Esophagus muscularis mucosa (tissue), 4 donors: Measurements from ENCODE around the gene GRIFIN. TPM values are rescaled to one million over a fixed set of nuclear protein-coding genes. Genes with fewer than 3 reads are reported as not detected.
A peak's percentile ranks its signal among the peaks of the same experiment; 100 is the strongest.

Experiments used
- DNase-seq: peaks from one replicate; pipeline ENCODE4 v3.0.0-alpha.2; 2017; ENCODE audit errors: extremely low spot score
- H3K27ac ChIP-seq, 4 donors: fragments of 200-600 bp; sonication (generic); replicated peaks in 1 of 4; 1 replicate in 3 of 4; 2 replicates in 1 of 4; pipeline ENCODE4 v1.5.1; 2016 to 2019; ENCODE audit warnings: mild to moderate bottlenecking in 1 of 4
- H3K27me3 ChIP-seq, 4 donors: fragments of 200-600 bp; sonication (generic); one replicate each; pipeline versions ENCODE4 v1.5.1 to v1.6.0; 2016 to 2019
- H3K36me3 ChIP-seq, 4 donors: fragments of 200-600 bp; sonication (generic); one replicate each; pipeline ENCODE4 v1.5.1; 2016 to 2019
- H3K4me1 ChIP-seq, 4 donors: fragments of 200-600 bp; sonication (generic); one replicate each; pipeline ENCODE4 v1.5.1; 2016 to 2019
- H3K4me3 ChIP-seq, 4 donors: fragments of 200-600 bp; sonication (generic); 1 replicate in 2 of 4; 2 replicates in 2 of 4; pipeline ENCODE4 v1.5.1; 2016 to 2019; ENCODE audit warnings: mild to moderate bottlenecking in 4 of 4, moderate library complexity in 1 of 4
- H3K9me3 ChIP-seq, 4 donors: fragments of 200-600 bp; sonication (generic); 1 replicate in 3 of 4; 2 replicates in 1 of 4; pipeline ENCODE4 v1.5.1; 2016 to 2019
- CTCF ChIP-seq, 3 experiments: fragments of 200-600 bp in 2 of 3; fragments of 450-650 bp in 1 of 3; sonication (generic) in 2 of 3; IDR thresholded peaks; one replicate each; pipeline ENCODE4 v1.5.1; 2017 to 2019; ENCODE audit warnings: antibody characterized with exemption in 3 of 3, mild to moderate bottlenecking in 2 of 3, moderate library complexity in 1 of 3
- EP300 ChIP-seq: sonication (generic); formaldehyde crosslinking; IDR thresholded peaks from one replicate; pipeline ENCODE4 v1.6.1; 2017; ENCODE audit warnings: antibody characterized with exemption
- POLR2A ChIP-seq: fragments of 450-650 bp; IDR thresholded peaks from one replicate; pipeline ENCODE4 v1.6.1; 2017; ENCODE audit warnings: antibody characterized with exemption, moderate library complexity, mild to moderate bottlenecking, low read depth
- POLR2AphosphoS5 ChIP-seq, 2 donors: sonication (generic); formaldehyde crosslinking; IDR thresholded peaks; one replicate each; pipeline ENCODE4 v1.6.1; 2017; ENCODE audit warnings: antibody characterized with exemption in 2 of 2
- WGBS: methylation state at CpG from one replicate; pipeline ENCODE4 v1.1.5; 2018; 5-methylcytosine and 5-hydroxymethylcytosine counted together
- intact Hi-C: fragments of 100-400 bp; cut with DNase I; formaldehyde crosslinking; loops from one replicate; pipeline ENCODE4 v1.15.1; 2023
- total RNA-seq, 4 donors: library from RNA; depleted of rRNA; stranded (reverse); fragments of >200 nt; gene quantifications; one replicate each; pipeline versions ENCODE4 v1.1.0 to v1.2.1, GENCODE V29; 2016

Gene GRIFIN
- total RNA-seq, 4 donors from 2014 or later, result not detected

GRCh38 chr7:2507917-2508306 is 31.7 kb upstream of the GRIFIN start:
- H3K9me3 ChIP-seq, result no peaks in the 10 kb centered on the region
- no peaks in the 10 kb centered on the region for H3K36me3 ChIP-seq
- TF ChIP-seq CTCF (IDR thresholded peaks at IDR 0.05) (no peak), POLR2AphosphoS5 (IDR thresholded peaks at IDR 0.05) (no peak), POLR2A (no peak), EP300 (no peak)
- H3K27ac ChIP-seq, result peak overlapping the region in 1 of 4 donors; percentile 53
- peaks cover 0 to 8% (median 0%) of the 10 kb centered on the region in 4 donors for H3K27me3 ChIP-seq
- H3K4me1 ChIP-seq, result peaks cover 45 to 63% (median 54%) of the 10 kb centered on the region in 4 donors
- WGBS, result 92% methylated on average over 6 of the region's 6 CpGs
- DNase-seq, result no peak
- no peak overlapping the region for H3K4me3 ChIP-seq
- intact Hi-C loops, result no loop called here

GRCh38 chr7:2507208-2507916 is 31.2 kb upstream of the GRIFIN start:
- Histone ChIP-seq H3K4me1 (peaks cover 42 to 60% (median 49%) of the 10 kb centered on the region in 4 donors), H3K9me3 (no peaks in the 10 kb centered on the region), H3K36me3 (no peaks in the 10 kb centered on the region), H3K27ac (no peak overlapping the region), H3K4me3 (no peak overlapping the region), H3K27me3 (peaks cover 0 to 14% (median 0%) of the 10 kb centered on the region in 4 donors)
- no peak for DNase-seq
- no peak for TF ChIP-seq CTCF (IDR thresholded peaks at IDR 0.05)
- TF ChIP-seq POLR2A, result no peak
- TF ChIP-seq EP300, result no peak
- no peak for TF ChIP-seq POLR2AphosphoS5 (IDR thresholded peaks at IDR 0.05)
- 76% methylated on average over 24 of the region's 26 CpGs for WGBS
- intact Hi-C loops, result no loop called here

- Histone ChIP-seq H3K4me3 (no peak overlapping the region), H3K36me3 (no peaks in the 10 kb centered on the region), H3K9me3 (no peaks in the 10 kb centered on the region), H3K27ac (no peak overlapping the region), H3K27me3 (peaks cover 0 to 25% (median 0%) of the 10 kb centered on the region in 4 donors), H3K4me1 (peaks cover 24 to 40% (median 29%) of the 10 kb centered on the region in 4 donors)
- TF ChIP-seq POLR2A (no peak), POLR2AphosphoS5 (IDR thresholded peaks at IDR 0.05) (no peak), EP300 (no peak), CTCF (IDR thresholded peaks at IDR 0.05) (no peak)
- WGBS, result 90% methylated on average over 10 of the region's 14 CpGs
- DNase-seq, result no peak
- intact Hi-C loops, result no loop called here
Observed at GRCh38 chr7:2505401-2505800, 29.2 kb upstream of the GRIFIN start.

- no peaks in the 10 kb centered on the region for H3K9me3 ChIP-seq
- intact Hi-C loops, result no loop called here
- no peak for TF ChIP-seq POLR2AphosphoS5 (IDR thresholded peaks at IDR 0.05)
- WGBS, result 81% methylated on average over 5 of the region's 19 CpGs
- H3K4me3 ChIP-seq, result no peak overlapping the region
- no peak overlapping the region for H3K27ac ChIP-seq
- DNase-seq, result no peak
- H3K27me3 ChIP-seq, result peaks cover 0 to 30% (median 0%) of the 10 kb centered on the region in 4 donors
- H3K4me1 ChIP-seq, result peaks cover 21 to 36% (median 25%) of the 10 kb centered on the region in 4 donors
- H3K36me3 ChIP-seq, result no peaks in the 10 kb centered on the region
Observed at GRCh38 chr7:2504889-2505375, 28.7 kb upstream of the GRIFIN start.

GRCh38 chr7:2504128-2504888 is 28.1 kb upstream of the GRIFIN start:
- 94% methylated on average over 9 of the region's 21 CpGs for WGBS
- Histone ChIP-seq H3K36me3 (no peaks in the 10 kb centered on the region), H3K4me3 (no peak overlapping the region), H3K27me3 (peaks cover 0 to 30% (median 0%) of the 10 kb centered on the region in 4 donors), H3K9me3 (no peaks in the 10 kb centered on the region), H3K27ac (no peak overlapping the region), H3K4me1 (peaks cover 19 to 29% (median 19%) of the 10 kb centered on the region in 4 donors)
- TF ChIP-seq CTCF (IDR thresholded peaks at IDR 0.05), result no peak
- no peak for TF ChIP-seq POLR2AphosphoS5 (IDR thresholded peaks at IDR 0.05)
- TF ChIP-seq EP300, result no peak
- no peak for TF ChIP-seq POLR2A
- intact Hi-C loops, result no loop called here
- no peak for DNase-seq
